ENCODE results near the gene RASGRP2. TPM values are rescaled to one million over a fixed set of nuclear protein-coding genes. Genes with fewer than 3 reads are reported as not detected.

RASGRP2 gene
- total RNA-seq, 1 experiment from 2014 or later = 26.9 TPM

- no peaks in the 10 kb centered on the region for H3K9me3 ChIP-seq (ENCODE audit: control insufficient read depth, low read depth, low read length)
- no peak overlapping the region for H2BK20ac ChIP-seq (ENCODE audit: low read depth, low read length, poor library complexity, severe bottlenecking)
- no peak overlapping the region for H3K4me2 ChIP-seq (ENCODE audit: insufficient read depth, insufficient read length, low read length)
- H2AFZ ChIP-seq (ENCODE audit: low read length) = no peak overlapping the region
- H3K14ac ChIP-seq (ENCODE audit: insufficient read depth, low read length) = no peak overlapping the region
- H3K56ac ChIP-seq (ENCODE audit: insufficient read length, low read depth, low read length) = no peak overlapping the region
- no peaks in the 10 kb centered on the region for H3K36me3 Mint-ChIP-seq (ENCODE audit: insufficient read depth in 1 of 3, low read depth in 3 of 3)
- H2BK12ac ChIP-seq (ENCODE audit: insufficient read length, low read depth, low read length) = no peak overlapping the region
- H3K79me1 ChIP-seq (ENCODE audit: insufficient read depth, low read depth, low read length, poor library complexity, severe bottlenecking) = no peaks in the 10 kb centered on the region
- no peak overlapping the region for H3K27ac ChIP-seq (ENCODE audit: insufficient read length, low read depth, low read length)
- H3K79me2 ChIP-seq (ENCODE audit: insufficient read depth, low read length) = no peaks in the 10 kb centered on the region
- H2BK5ac ChIP-seq (ENCODE audit: insufficient read length, low read length) = no peak overlapping the region
- H3K27me3 ChIP-seq (ENCODE audit: insufficient read depth, low read length) = no peaks in the 10 kb centered on the region
- peaks cover 75% of the 10 kb centered on the region for H3K27me3 Mint-ChIP-seq (ENCODE audit: low read depth)
- no peak overlapping the region for H3K23ac ChIP-seq (ENCODE audit: insufficient read length, low read depth, low read length)
- no peak for TF ChIP-seq CTCF (conservative IDR thresholded peaks at IDR 0.05)
- no peak overlapping the region for H3K18ac ChIP-seq (ENCODE audit: insufficient read length, low read depth, low read length)
- H3K23me2 ChIP-seq (ENCODE audit: insufficient read length, low read depth, low read length, poor library complexity, severe bottlenecking) = no peaks in the 10 kb centered on the region
- no peak overlapping the region for H3K9ac ChIP-seq (ENCODE audit: extremely low read depth, insufficient read length, low read length)
- H3K27ac Mint-ChIP-seq = no peak overlapping the region; a peak in 1 of 7 replicates
- H4K8ac ChIP-seq (replicated peaks; ENCODE audit: insufficient read length, low read depth, low read length) = no peak overlapping the region
- no peak overlapping the region for H3T11ph ChIP-seq (ENCODE audit: low read length)
- H4K91ac ChIP-seq (ENCODE audit: insufficient read length, low read depth, low read length) = no peak overlapping the region
- no CpG with 5 or more reads among the region's 4 CpGs for WGBS (ENCODE audit: extremely low coverage, insufficient read length, low lambda C conversion rate)
- H2AK5ac ChIP-seq (ENCODE audit: insufficient read length, low read length) = no peak overlapping the region
- H3K4me3 Mint-ChIP-seq = no peak overlapping the region
- H3K4me1 ChIP-seq (ENCODE audit: insufficient read depth, low read length) = no peaks in the 10 kb centered on the region
- H3K4ac ChIP-seq (ENCODE audit: low read depth, low read length) = no peak overlapping the region
- H2BK120ac ChIP-seq (ENCODE audit: low read depth, low read length, poor library complexity, severe bottlenecking) = no peak overlapping the region
- no peaks in the 10 kb centered on the region for H4K20me1 ChIP-seq (ENCODE audit: control insufficient read depth, insufficient read depth, insufficient read length)
- no peaks in the 10 kb centered on the region for H3K9me3 Mint-ChIP-seq
- no peak overlapping the region for H4K5ac ChIP-seq (ENCODE audit: insufficient read length, low read depth, low read length)
- H2BK15ac ChIP-seq (ENCODE audit: low read depth, low read length) = no peak overlapping the region
- H3K4me1 Mint-ChIP-seq = peaks cover 12 to 26% of the 10 kb centered on the region in 2 experiments
- no peak for DNase-seq
Observed at GRCh38 chr11:64694026-64694755, 49.8 kb downstream of the RASGRP2 start.
